GM04504 (cell line): ENCODE data around the gene ALCAM.
A peak's percentile ranks its signal among the peaks of the same experiment; 100 is the strongest.

Experiments used
- DNase-seq: peaks from one replicate; pipeline ENCODE4 v3.0.0-alpha.2; 2012; ENCODE audit warnings: low read depth

Gene ALCAM

GRCh38 chr3:105356988-105357387 is 9.7 kb upstream of the ALCAM start:
- DNase-seq, result no peak

GRCh38 chr3:105359098-105359762 is 7.5 kb upstream of the ALCAM start:
- DNase-seq, result peak; percentile 38

- no peak for DNase-seq
Observed at GRCh38 chr3:105360003-105360402, 6.7 kb upstream of the ALCAM start.

GRCh38 chr3:105362021-105362665 is 4.6 kb upstream of the ALCAM start:
- DNase-seq, result no peak

GRCh38 chr3:105364128-105364527 is 2.6 kb upstream of the ALCAM start:
- DNase-seq, result no peak

- DNase-seq, result no peak
Observed at GRCh38 chr3:105365081-105365390, 1.7 kb upstream of the ALCAM start.

GRCh38 chr3:105365391-105366325 is 1.1 kb upstream of the ALCAM start:
- peak; percentile 32 for DNase-seq

- no peak for DNase-seq
Observed at GRCh38 chr3:105367063-105367405, 325 bp downstream of the ALCAM start.

GRCh38 chr3:105367406-105368213 is 901 bp downstream of the ALCAM start:
- DNase-seq, result peak; percentile 47

GRCh38 chr3:105368566-105369499 is 2.1 kb downstream of the ALCAM start:
- DNase-seq, result peak; percentile 32

GRCh38 chr3:105369500-105370371 is 3.0 kb downstream of the ALCAM start:
- DNase-seq, result peak; percentile 55

GRCh38 chr3:105373383-105373782 is 6.7 kb downstream of the ALCAM start:
- DNase-seq, result no peak

GRCh38 chr3:105375750-105376511 is 9.2 kb downstream of the ALCAM start:
- DNase-seq, result no peak

GRCh38 chr3:105377716-105378115 is 11.0 kb downstream of the ALCAM start:
- no peak for DNase-seq

- DNase-seq, result no peak
Observed at GRCh38 chr3:105385179-105385578, 18.5 kb downstream of the ALCAM start.

GRCh38 chr3:105385819-105386508 is 19.3 kb downstream of the ALCAM start:
- DNase-seq, result no peak

- DNase-seq, result no peak
Observed at GRCh38 chr3:105387122-105387751, 20.5 kb downstream of the ALCAM start.

GRCh38 chr3:105388176-105388575 is 21.5 kb downstream of the ALCAM start:
- no peak for DNase-seq
